ENCODE results near the gene AGBL4.

- TF ChIP-seq CTCF (IDR thresholded peaks at IDR 0.05) (no peak), POLR2A (IDR thresholded peaks at IDR 0.05) (no peak)
Measured at GRCh38 chr1:49630156-49630555, 393.6 kb downstream of the AGBL4 start.
